HepG2 (cell line): ENCODE data around the gene KLHL17. TPM values are rescaled to one million over a fixed set of nuclear protein-coding genes. Genes with fewer than 3 reads are reported as not detected.

Experiments used
- ARHGAP35 ChIP-seq: sonication (generic); formaldehyde crosslinking; IDR thresholded peaks from 2 replicates; pipeline ENCODE4 v1.9.0; 2022; ENCODE audit warnings: mild to moderate bottlenecking, inconsistent platforms, moderate library complexity, missing genetic modification reagents, borderline replicate concordance
- ARNT2 ChIP-seq: sonication (generic); formaldehyde crosslinking; IDR thresholded peaks from 2 replicates; pipeline ENCODE4 v1.8.0; 2022; ENCODE audit warnings: mild to moderate bottlenecking, low read depth, missing genetic modification reagents, moderate library complexity
- ATF7 ChIP-seq, 2 experiments: fragments of 450-650 bp in 1 of 2; sonication (generic) in 1 of 2; formaldehyde crosslinking in 1 of 2; IDR thresholded peaks; 2 replicates each; pipeline versions ENCODE4 v1.4.0 to v1.6.1; 2016 to 2020; ENCODE audit warnings: antibody characterized with exemption in 1 of 2, mild to moderate bottlenecking in 1 of 2, missing genetic modification reagents in 1 of 2
- DMTF1 ChIP-seq: sonication (generic); formaldehyde crosslinking; IDR thresholded peaks from 2 replicates; pipeline ENCODE4 v1.4.0; 2020; ENCODE audit warnings: mild to moderate bottlenecking, missing genetic modification reagents
- FOXO1 ChIP-seq: sonication (generic); formaldehyde crosslinking; IDR thresholded peaks from 2 replicates; pipeline ENCODE4 v1.4.0; 2020; ENCODE audit warnings: missing genetic modification reagents
- NFYC ChIP-seq: IDR thresholded peaks from 2 replicates; pipeline ENCODE4 v1.6.1; 2016; ENCODE audit warnings: missing genetic modification reagents, missing compliant biosample characterization
- PREB ChIP-seq: sonication (generic); formaldehyde crosslinking; IDR thresholded peaks from 2 replicates; pipeline ENCODE4 v1.4.0; 2020; ENCODE audit warnings: missing genetic modification reagents
- RFX5 ChIP-seq: IDR thresholded peaks from 2 replicates; pipeline ENCODE4 v1.6.1; 2011; ENCODE audit warnings: low read depth, low read length, improper control_type of control experiment
- TFDP1 ChIP-seq: IDR thresholded peaks from 2 replicates; pipeline ENCODE4 v1.6.1; 2016; ENCODE audit warnings: missing compliant biosample characterization, missing genetic modification reagents, borderline replicate concordance
- XBP1 ChIP-seq: sonication (generic); formaldehyde crosslinking; IDR thresholded peaks from 2 replicates; pipeline ENCODE4 v1.5.0; 2020; ENCODE audit warnings: missing genetic modification reagents
- YEATS4 ChIP-seq: sonication (generic); formaldehyde crosslinking; IDR thresholded peaks from 2 replicates; pipeline ENCODE4 v1.4.0; 2020; ENCODE audit warnings: missing genetic modification reagents, borderline replicate concordance
- ZNF510 ChIP-seq: sonication (generic); formaldehyde crosslinking; IDR thresholded peaks from 2 replicates; pipeline ENCODE4 v1.4.0; 2020; ENCODE audit warnings: low read depth, mild to moderate bottlenecking, missing genetic modification reagents
- ZNF580 ChIP-seq: IDR thresholded peaks from 2 replicates; pipeline ENCODE4 v1.6.1; 2016; ENCODE audit warnings: low read depth, borderline replicate concordance
- ZNF609 ChIP-seq: sonication (generic); formaldehyde crosslinking; IDR thresholded peaks from 2 replicates; pipeline ENCODE4 v1.4.0; 2020; ENCODE audit warnings: mild to moderate bottlenecking, missing genetic modification reagents, borderline replicate concordance
- ZNF691 ChIP-seq: sonication (generic); formaldehyde crosslinking; IDR thresholded peaks from 2 replicates; pipeline ENCODE4 v1.4.0; 2020; ENCODE audit warnings: missing genetic modification reagents, low read depth, mild to moderate bottlenecking, borderline replicate concordance
- ZNF766 ChIP-seq: sonication (generic); formaldehyde crosslinking; IDR thresholded peaks from 2 replicates; pipeline ENCODE4 v1.5.0; 2020; ENCODE audit warnings: missing genetic modification reagents, borderline replicate concordance
- ZNF891 ChIP-seq: sonication (generic); formaldehyde crosslinking; IDR thresholded peaks from 2 replicates; pipeline ENCODE4 v1.5.0; 2020; ENCODE audit warnings: mild to moderate bottlenecking, missing genetic modification reagents
- polyA plus RNA-seq, 8 experiments: library from polyadenylated mRNA; depleted of rRNA in 3 of 8; stranded (reverse) in 7 of 8; unstranded in 1 of 8; fragments of >200 nt; fragmentation: Illumina TruSeq in 4 of 8; extraction: Trizol in 4 of 8; gene quantifications; 2 replicates each; pipeline versions ENCODE4 v1.2.1 to v1.2.3, GENCODE V29; 2011 to 2016; ENCODE audit warnings: low read depth in 4 of 8, missing spikeins in 1 of 8, mixed read lengths in 1 of 8; ENCODE audit not compliant: insufficient read depth in 1 of 8
- total RNA-seq, 5 experiments: library from RNA; depleted of rRNA; stranded (reverse); fragments of >200 nt; fragmentation: Illumina TruSeq; extraction: Trizol; gene quantifications; 2 replicates each; pipeline ENCODE4 v1.2.3, GENCODE V29; 2016; ENCODE audit warnings: low read depth in 1 of 5

KLHL17 gene
- total and polyA plus RNA-seq, 2 of the 13 experiments (the other 11 are each of a cell fraction or from before 2014, with no cell fraction given): 9.3 to 24.7 TPM

GRCh38 chr1:1000357-1001056 is 40.1 kb downstream of the KLHL17 start (continued):
- TF ChIP-seq ATF7 (IDR thresholded peaks at IDR 0.05) (peak; percentile 100), ATF7 (CRISPR knock-in tag; IDR thresholded peaks at IDR 0.05) (peak; percentile 100), YEATS4 (CRISPR knock-in tag) (peak; percentile 96), ZNF609 (CRISPR knock-in tag) (peak; percentile 57; the same call in 1 of the 2 replicates), RFX5 (peak; percentile 79), PREB (CRISPR knock-in tag) (peak; percentile 52; the same call in 1 of the 2 replicates), ARNT2 (no peak; the same call in none of the 2 replicates), XBP1 (CRISPR knock-in tag) (no peak), ZNF580 (CRISPR knock-in tag) (peak; percentile 82; the same call in 1 of the 2 replicates), FOXO1 (CRISPR knock-in tag) (0 out of 2 replicates have a peak, but pooled peaks have one; percentile 17), TFDP1 (peak; percentile 82; the same call in 1 of the 2 replicates), NFYC (CRISPR knock-in tag) (peak; percentile 44; the same call in 1 of the 2 replicates), DMTF1 (CRISPR knock-in tag) (no peak), ZNF766 (CRISPR knock-in tag) (peak; percentile 15; the same call in 1 of the 2 replicates), ARHGAP35 (peak; percentile 78), ZNF691 (CRISPR knock-in tag) (peak; percentile 86; the same call in 1 of the 2 replicates), ZNF510 (CRISPR knock-in tag) (0 out of 2 replicates have a peak, but pooled peaks have one; percentile 31), ZNF891 (CRISPR knock-in tag) (peak; percentile 78)
